ENCODE results near the gene RAB3B.

GRCh38 chr1:51948491-51948915 lies 42.0 kb downstream of the RAB3B start:
- TF ChIP-seq, protein P1, sequence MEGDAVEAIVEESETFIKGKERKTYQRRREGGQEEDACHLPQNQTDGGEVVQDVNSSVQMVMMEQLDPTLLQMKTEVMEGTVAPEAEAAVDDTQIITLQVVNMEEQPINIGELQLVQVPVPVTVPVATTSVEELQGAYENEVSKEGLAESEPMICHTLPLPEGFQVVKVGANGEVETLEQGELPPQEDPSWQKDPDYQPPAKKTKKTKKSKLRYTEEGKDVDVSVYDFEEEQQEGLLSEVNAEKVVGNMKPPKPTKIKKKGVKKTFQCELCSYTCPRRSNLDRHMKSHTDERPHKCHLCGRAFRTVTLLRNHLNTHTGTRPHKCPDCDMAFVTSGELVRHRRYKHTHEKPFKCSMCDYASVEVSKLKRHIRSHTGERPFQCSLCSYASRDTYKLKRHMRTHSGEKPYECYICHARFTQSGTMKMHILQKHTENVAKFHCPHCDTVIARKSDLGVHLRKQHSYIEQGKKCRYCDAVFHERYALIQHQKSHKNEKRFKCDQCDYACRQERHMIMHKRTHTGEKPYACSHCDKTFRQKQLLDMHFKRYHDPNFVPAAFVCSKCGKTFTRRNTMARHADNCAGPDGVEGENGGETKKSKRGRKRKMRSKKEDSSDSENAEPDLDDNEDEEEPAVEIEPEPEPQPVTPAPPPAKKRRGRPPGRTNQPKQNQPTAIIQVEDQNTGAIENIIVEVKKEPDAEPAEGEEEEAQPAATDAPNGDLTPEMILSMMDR (conservative IDR thresholded peaks at IDR 0.05 in 1 of 2, IDR thresholded peaks at IDR 0.05 in 1 of 2; ENCODE audit: low read depth in 1 of 2, low read length in 2 of 2), result no peak
- TF ChIP-seq EZH2 (IDR thresholded peaks at IDR 0.05; ENCODE audit: low read length, missing control alignments), result no peak
